Progenitor cell of endocrine pancreas (in vitro differentiated cells): ENCODE measurements around the gene UVRAG. TPM values are rescaled to one million over a fixed set of nuclear protein-coding genes. Genes with fewer than 3 reads are reported as not detected.

Experiments
- DNase-seq: peaks from one replicate; pipeline ENCODE4 v3.0.0; 2021; ENCODE audit warnings: low spot score; ENCODE audit not compliant: unreplicated experiment
- H3K27ac Mint-ChIP-seq: 2 replicates; pipeline ENCODE4 v1.8.0; 2021; ENCODE audit warnings: mild to moderate bottlenecking, moderate library complexity, mixed read lengths
- H3K27me3 Mint-ChIP-seq: 2 replicates; pipeline ENCODE4 v1.8.0; 2021; ENCODE audit warnings: mixed read lengths
- H3K36me3 Mint-ChIP-seq: 2 replicates; pipeline ENCODE4 v1.8.0; 2022; ENCODE audit warnings: mixed read lengths; ENCODE audit not compliant: insufficient read depth
- H3K4me1 Mint-ChIP-seq: 2 replicates; pipeline ENCODE4 v1.8.0; 2021; ENCODE audit warnings: low read depth, mixed read lengths
- H3K4me3 Mint-ChIP-seq: 2 replicates; pipeline ENCODE4 v1.8.0; 2021; ENCODE audit warnings: low read depth, mild to moderate bottlenecking, moderate library complexity, mixed read lengths
- H3K9me3 Mint-ChIP-seq: 2 replicates; pipeline ENCODE4 v1.8.0; 2021; ENCODE audit warnings: low read depth, mixed read lengths
- total RNA-seq: library from RNA; stranded (reverse); gene quantifications from 2 replicates; pipeline ENCODE4 v1.2.1, GENCODE V29; 2021
- TF ChIP-seq, protein P1 (sequence below): fragments of 200-600 bp; sonication (generic); IDR thresholded peaks from one replicate; pipeline ENCODE4 v1.5.0; 2021; ENCODE audit warnings: antibody characterized with exemption, mild to moderate bottlenecking; ENCODE audit not compliant: unreplicated experiment

The UVRAG gene
- total RNA-seq, 1 donor from 2014 or later, result 25.7 TPM

DNA sequence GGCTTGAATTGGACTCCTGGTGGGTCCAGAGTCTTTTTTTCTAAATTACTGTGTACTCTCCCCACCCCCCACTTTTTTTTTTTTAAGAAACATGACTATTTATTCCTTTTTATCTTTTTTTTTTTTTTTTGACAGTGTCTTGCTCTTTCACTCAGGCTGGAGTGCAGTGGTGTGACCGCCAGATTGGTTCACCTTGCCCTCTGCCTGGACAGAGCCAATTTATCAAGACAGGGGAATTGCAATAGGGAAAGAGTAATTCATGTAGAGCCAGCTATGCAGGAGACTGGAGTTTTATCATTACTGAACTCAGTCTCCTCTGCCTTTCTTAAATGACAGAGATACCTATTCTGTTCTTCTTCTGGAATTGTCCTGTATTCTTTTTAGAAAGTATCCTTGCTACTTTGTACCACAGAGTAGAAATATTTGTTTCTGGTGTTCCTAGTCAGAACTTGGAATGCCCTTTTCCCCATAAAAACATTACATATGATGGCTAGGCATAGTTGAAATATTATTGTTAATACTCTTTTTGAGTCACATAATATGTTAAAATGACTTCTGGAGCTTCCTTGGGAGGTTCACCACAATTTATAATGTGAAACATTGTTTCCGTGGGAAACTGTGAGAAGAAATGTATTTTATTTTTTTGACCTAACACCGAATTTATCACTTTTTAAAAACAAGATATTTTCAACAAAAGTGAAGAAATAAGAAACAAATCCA, 95.6 kb downstream of the UVRAG start:
- DNase-seq, result no peak
- TF ChIP-seq, protein P1, sequence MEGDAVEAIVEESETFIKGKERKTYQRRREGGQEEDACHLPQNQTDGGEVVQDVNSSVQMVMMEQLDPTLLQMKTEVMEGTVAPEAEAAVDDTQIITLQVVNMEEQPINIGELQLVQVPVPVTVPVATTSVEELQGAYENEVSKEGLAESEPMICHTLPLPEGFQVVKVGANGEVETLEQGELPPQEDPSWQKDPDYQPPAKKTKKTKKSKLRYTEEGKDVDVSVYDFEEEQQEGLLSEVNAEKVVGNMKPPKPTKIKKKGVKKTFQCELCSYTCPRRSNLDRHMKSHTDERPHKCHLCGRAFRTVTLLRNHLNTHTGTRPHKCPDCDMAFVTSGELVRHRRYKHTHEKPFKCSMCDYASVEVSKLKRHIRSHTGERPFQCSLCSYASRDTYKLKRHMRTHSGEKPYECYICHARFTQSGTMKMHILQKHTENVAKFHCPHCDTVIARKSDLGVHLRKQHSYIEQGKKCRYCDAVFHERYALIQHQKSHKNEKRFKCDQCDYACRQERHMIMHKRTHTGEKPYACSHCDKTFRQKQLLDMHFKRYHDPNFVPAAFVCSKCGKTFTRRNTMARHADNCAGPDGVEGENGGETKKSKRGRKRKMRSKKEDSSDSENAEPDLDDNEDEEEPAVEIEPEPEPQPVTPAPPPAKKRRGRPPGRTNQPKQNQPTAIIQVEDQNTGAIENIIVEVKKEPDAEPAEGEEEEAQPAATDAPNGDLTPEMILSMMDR, result no peak
- Mint-ChIP-seq H3K27me3 (no peaks in the 10 kb centered on the region), H3K4me1 (no peaks in the 10 kb centered on the region), H3K4me3 (no peak overlapping the region), H3K9me3 (no peaks in the 10 kb centered on the region), H3K36me3 (peaks cover 8% of the 10 kb centered on the region), H3K27ac (no peak overlapping the region)

DNA sequence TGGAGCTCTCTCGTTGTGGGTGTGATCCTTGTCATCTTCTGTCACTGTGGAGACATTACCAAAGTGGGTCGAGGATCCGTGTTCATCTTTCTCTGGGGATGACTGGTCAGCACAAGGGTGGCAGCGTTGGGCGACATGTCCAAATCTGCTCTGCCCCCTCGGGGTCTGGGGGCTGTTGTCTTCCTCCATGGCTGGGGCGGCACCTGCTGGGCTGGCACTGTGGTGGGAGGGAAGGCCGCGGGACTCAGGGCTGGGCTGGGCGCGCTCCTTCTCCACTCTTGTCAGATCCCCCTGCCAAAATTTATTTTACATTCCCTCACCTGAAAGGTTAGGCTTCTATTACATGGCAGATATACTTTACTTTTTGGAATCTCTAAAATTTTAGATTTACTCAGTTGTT, 96.4 kb downstream of the UVRAG start:
- TF ChIP-seq, protein P1, result no peak
- Mint-ChIP-seq H3K27me3 (no peaks in the 10 kb centered on the region), H3K4me1 (peaks cover 2% of the 10 kb centered on the region), H3K36me3 (peaks cover 7% of the 10 kb centered on the region), H3K9me3 (no peaks in the 10 kb centered on the region), H3K27ac (no peak overlapping the region), H3K4me3 (no peak overlapping the region)
- DNase-seq, result no peak

DNA sequence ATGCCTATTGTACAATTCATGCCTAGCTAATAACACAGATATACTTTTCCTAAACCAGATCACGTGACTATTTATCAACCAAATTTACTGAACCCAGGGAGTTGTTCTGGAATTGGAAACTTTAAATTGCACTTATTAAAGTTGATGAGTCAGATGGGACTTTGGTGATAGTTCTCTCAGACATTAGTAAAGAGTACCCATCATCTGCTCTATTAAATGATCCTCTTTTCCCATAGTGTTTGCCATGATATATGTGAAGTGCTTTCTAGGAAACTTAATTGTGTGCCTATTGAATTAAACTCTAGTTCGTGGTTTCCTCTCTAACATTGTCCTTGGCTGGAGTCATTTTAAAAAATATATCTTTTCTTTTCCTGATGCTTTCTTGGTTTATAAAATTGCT, 99.0 kb downstream of the UVRAG start:
- TF ChIP-seq, protein P1, result no peak
- no peak for DNase-seq
- H3K9me3 Mint-ChIP-seq, result no peaks in the 10 kb centered on the region
- H3K27me3 Mint-ChIP-seq, result no peaks in the 10 kb centered on the region
- peaks cover 9% of the 10 kb centered on the region for H3K36me3 Mint-ChIP-seq
- peaks cover 6% of the 10 kb centered on the region for H3K4me1 Mint-ChIP-seq
- no peak overlapping the region for H3K27ac Mint-ChIP-seq
- no peak overlapping the region for H3K4me3 Mint-ChIP-seq

DNA sequence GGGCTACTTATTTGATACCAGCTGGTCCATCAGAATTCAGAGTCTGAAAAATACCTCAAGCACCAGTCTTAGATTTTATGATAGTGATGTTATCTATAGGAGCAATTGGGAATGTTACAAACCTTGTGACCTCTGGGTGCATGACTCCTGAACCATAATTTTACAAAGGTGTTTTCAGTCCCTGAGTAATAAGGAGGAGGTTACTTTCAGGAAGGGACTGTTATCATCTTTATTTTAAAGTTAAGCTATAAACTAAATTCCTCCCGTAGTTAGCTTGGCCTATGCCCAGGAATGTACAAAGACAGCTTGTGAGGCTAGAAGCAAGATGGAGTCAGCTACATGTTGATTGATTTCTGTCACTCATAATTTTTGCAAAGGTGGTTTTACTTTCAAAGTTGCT, 101.9 kb downstream of the UVRAG start:
- TF ChIP-seq, protein P1, result no peak
- Mint-ChIP-seq H3K9me3 (no peaks in the 10 kb centered on the region), H3K4me3 (no peak overlapping the region), H3K36me3 (peaks cover 10% of the 10 kb centered on the region), H3K27ac (no peak overlapping the region), H3K27me3 (no peaks in the 10 kb centered on the region), H3K4me1 (peaks cover 6% of the 10 kb centered on the region)
- DNase-seq, result no peak

DNA sequence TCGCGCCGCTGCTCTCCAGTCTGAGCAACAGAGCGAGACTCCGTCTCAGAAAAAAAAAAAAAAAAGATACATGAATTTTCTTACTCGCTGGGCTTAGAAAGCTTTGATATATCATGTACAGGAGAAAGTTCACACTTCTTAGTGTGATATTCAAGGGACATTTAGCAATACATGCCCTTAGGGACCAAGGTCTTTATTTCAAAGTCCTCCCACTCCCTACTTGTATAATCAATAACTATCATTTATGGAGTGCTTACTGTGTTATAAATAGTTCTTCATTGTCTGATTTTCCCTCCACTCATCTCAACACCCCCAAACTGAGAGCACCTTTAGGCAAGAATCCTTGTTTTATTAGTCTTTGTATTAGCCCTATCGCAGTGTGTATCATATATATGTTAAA, 103.3 kb downstream of the UVRAG start:
- H3K36me3 Mint-ChIP-seq, result peaks cover 5% of the 10 kb centered on the region
- DNase-seq, result no peak
- H3K27me3 Mint-ChIP-seq, result no peaks in the 10 kb centered on the region
- H3K27ac Mint-ChIP-seq, result no peak overlapping the region
- H3K4me3 Mint-ChIP-seq, result no peak overlapping the region
- TF ChIP-seq, protein P1, result no peak
- peaks cover 6% of the 10 kb centered on the region for H3K4me1 Mint-ChIP-seq
- no peaks in the 10 kb centered on the region for H3K9me3 Mint-ChIP-seq
